IPS-15b (cell line): ENCODE results near the gene FOXL3.

Experiments
- H3K27me3 ChIP-seq: one replicate; pipeline ENCODE4 v1.6.1; 2013; ENCODE audit warnings: low read length; ENCODE audit not compliant: control insufficient read depth, insufficient read depth
- H3K36me3 ChIP-seq: one replicate; pipeline ENCODE4 v1.6.1; 2013; ENCODE audit warnings: low read length; ENCODE audit not compliant: control insufficient read depth, insufficient read depth
- H3K4me1 ChIP-seq: one replicate; pipeline ENCODE4 v1.6.1; 2013; ENCODE audit warnings: mild to moderate bottlenecking, low read length; ENCODE audit not compliant: control insufficient read depth, insufficient read depth
- H3K4me3 ChIP-seq: one replicate; pipeline ENCODE4 v1.5.1; 2013; ENCODE audit warnings: low read depth, low read length
- H3K9ac ChIP-seq: one replicate; pipeline ENCODE4 v1.6.1; 2013; ENCODE audit warnings: low read depth, mild to moderate bottlenecking, low read length
- H3K9me3 ChIP-seq: one replicate; pipeline ENCODE4 v1.6.1; 2013; ENCODE audit warnings: mild to moderate bottlenecking, low read length; ENCODE audit not compliant: control insufficient read depth, insufficient read depth

Gene FOXL3

DNA sequence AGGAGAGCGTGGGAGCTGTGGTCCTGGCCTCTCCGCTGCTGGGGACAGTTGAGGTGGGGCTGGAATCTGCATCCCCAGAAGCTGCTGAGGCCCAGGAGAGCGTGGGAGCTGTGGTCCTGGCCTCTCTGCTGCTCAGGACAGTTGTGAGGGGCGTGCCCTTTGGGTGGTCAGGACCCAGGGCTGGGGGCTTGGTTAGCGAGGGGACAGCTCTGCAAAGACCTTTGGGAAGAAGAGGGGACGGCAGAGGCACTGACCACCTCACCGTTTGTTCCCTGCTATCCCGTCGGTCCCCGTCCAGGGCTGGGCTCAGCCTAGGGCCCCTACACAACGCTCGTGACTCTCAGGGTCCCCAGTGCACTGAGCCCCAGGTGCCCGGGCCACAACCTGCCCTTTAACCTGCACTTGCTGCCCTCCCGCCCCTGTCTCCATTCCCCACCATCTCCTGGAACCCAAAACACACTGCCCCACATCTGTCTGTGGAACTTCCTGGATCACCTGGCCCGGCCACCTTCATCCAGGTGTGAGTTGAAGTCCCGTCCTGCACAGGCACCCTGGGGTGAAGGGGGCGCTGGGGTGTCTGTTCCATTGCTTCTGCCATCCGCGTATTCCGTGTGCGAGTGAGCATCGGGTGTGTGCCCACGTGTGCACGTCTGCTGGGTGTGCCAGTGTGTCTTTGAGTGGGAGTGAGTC is 14.1 kb downstream of the FOXL3 start:
- Histone ChIP-seq H3K36me3 (no peaks in the 10 kb centered on the region), H3K27me3 (no peaks in the 10 kb centered on the region), H3K4me1 (no peaks in the 10 kb centered on the region), H3K9ac (no peak overlapping the region), H3K4me3 (no peak overlapping the region), H3K9me3 (peaks cover 4% of the 10 kb centered on the region)

DNA sequence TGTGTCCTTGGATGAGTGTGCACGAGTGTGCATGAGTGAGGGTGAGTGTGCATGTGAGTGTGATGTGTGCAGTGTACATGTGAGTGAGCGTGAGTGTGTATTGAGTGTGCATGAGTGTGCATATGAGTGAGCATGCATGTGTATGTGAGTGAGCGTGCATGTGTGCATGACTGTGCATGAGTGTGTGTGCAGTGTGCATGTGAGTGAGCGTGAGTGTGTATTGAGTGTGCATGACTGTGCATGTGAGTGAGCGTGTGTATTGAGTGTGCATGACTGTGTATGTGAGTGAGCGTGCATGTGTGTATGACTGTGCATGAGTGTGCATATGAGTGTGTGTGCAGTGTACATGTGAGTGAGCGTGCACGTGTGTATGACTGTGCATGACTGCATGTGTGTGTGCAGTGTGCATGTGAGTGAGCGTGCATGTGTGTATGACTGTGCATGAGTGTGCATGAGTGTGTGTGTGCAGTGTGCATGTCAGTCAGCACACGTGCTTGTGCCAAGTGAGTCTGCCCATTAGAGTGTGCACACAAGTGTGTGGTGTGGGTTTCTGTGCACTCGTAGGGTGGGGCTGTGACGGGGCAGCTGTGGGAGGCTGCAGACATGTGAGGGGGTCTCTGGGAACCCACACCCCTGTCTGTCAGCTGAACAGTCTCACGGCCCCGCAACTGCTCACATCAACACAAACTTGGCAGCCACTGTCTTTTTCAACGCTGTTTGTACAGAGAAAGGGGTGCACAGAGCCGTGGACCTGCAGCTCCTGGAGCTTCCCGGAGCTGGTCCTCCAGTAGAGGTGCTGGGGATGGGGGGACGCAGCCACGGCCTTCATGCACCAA is 14.8 kb downstream of the FOXL3 start:
- Histone ChIP-seq H3K36me3 (no peaks in the 10 kb centered on the region), H3K27me3 (no peaks in the 10 kb centered on the region), H3K9ac (no peak overlapping the region), H3K9me3 (peaks cover 4% of the 10 kb centered on the region), H3K4me3 (no peak overlapping the region), H3K4me1 (no peaks in the 10 kb centered on the region)

DNA sequence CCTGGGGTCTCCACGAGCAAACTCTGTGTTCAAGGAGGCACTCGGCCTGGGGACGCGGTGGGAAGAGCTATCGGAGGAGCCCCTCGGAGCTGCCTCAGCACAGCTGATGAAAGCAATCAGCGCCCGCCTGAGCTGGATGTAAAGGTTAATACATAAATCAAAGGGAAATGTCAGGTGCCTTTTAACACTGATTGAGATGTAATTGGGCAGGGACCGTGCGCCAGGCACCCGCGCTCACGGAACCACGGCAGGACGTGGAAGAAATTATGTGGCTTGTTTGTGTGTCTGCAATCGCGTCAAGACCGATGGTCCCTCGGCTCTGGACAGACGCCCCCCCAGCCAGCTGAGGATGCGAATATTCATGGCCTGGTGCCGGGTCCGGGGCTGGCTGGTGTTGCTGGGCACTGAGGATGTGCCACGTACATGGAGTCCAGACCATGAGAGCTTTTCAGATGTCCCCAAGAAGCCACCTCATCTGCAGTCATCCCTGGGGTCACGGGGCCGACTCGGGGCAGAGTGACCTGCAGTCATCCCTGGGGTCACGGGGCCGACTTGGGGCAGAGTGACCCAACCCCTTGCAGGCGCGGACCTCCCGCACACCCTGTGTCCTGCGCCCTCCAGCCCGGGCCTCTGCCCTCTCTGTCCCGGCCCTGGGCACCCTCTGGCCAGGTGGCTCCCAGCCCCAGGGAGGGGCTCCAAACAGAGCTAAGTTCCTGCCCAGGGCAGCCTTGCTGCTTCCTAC is 15.6 kb downstream of the FOXL3 start:
- Histone ChIP-seq H3K27me3 (no peaks in the 10 kb centered on the region), H3K4me3 (no peak overlapping the region), H3K36me3 (no peaks in the 10 kb centered on the region), H3K4me1 (no peaks in the 10 kb centered on the region), H3K9ac (no peak overlapping the region), H3K9me3 (peaks cover 4% of the 10 kb centered on the region)

DNA sequence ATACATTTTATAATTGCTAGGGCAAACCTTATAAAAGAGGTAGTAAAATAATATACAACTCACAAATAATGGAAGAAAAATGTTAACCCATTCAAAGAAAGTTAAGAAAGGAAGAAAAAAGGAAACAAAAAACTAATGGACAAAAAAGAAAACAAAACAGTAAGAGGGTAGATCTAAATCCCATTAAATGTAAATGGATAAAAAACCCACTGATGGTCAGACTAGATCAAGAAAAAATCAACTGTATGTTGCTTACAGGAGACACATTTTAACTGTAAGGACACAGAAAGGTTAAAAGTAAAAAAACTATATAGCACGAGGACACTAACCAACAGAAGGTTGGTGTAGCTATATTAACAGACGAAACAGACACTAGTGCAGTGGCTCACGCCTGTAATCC is 18.0 kb downstream of the FOXL3 start:
- Histone ChIP-seq H3K36me3 (no peaks in the 10 kb centered on the region), H3K9me3 (peaks cover 4% of the 10 kb centered on the region), H3K4me1 (no peaks in the 10 kb centered on the region), H3K27me3 (no peaks in the 10 kb centered on the region), H3K9ac (no peak overlapping the region), H3K4me3 (no peak overlapping the region)

DNA sequence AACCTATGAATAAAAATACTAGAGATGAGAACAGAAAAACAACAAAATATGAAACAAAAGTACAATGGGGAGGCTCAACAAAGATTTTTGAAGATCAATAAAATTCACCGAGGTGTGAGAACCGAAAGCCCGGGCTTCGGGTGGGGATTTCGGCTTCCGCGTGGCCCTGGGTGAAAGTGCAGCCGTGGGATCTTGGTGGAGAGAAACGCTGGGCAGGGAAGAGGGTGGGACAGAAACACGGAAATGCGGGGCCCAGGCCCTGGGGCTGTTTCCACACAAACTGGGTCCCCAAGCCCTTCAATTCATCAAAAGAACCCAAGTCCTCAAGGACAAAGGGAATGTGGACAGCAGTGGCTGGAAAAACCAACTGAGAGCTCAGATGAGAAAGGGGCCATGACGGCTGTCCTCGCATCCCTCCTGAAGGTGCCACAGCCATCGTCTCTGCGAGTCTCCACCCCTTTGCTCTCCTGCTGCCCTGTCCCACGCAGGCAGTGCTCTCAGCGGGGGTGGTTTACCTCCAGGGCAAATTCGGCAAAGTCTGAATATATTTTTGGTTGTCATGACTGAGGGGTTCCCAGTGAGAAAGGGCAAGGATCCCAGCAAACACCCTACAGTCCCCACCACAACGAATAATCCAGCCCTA is 19.7 kb downstream of the FOXL3 start:
- no peaks in the 10 kb centered on the region for H3K4me1 ChIP-seq
- no peak overlapping the region for H3K9ac ChIP-seq
- no peaks in the 10 kb centered on the region for H3K27me3 ChIP-seq
- no peak overlapping the region for H3K4me3 ChIP-seq
- no peaks in the 10 kb centered on the region for H3K36me3 ChIP-seq
- H3K9me3 ChIP-seq: peaks cover under 1% of the 10 kb centered on the region

DNA sequence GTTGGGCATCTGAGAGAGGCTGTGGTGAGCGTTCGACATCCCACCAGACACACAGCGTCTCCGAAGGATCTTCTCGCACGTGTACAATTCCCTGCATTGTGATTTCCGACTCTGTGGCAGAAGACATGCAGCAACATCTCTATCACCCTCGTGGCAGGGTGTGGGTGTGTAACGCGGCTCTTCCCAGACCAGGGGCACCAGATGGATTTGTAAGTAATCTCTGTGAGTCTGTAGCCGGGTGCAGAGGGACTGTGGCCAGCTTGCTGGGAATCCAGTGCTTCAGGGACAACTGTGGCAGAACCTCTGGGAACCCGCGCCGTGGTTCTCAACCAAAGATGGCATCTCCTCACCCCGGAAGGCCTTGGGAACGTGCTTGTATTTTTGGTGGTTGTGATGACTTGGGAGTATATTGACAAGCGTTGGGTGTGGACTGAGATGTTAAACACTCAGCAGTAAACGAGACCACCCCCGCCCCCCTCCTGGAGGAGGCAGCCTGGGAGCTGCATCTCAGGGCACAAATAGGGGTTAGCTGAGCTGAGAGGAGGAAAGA is 21.2 kb downstream of the FOXL3 start:
- no peak overlapping the region for H3K9ac ChIP-seq
- no peaks in the 10 kb centered on the region for H3K4me1 ChIP-seq
- no peaks in the 10 kb centered on the region for H3K27me3 ChIP-seq
- H3K4me3 ChIP-seq: no peak overlapping the region
- no peaks in the 10 kb centered on the region for H3K36me3 ChIP-seq
- H3K9me3 ChIP-seq: no peaks in the 10 kb centered on the region

DNA sequence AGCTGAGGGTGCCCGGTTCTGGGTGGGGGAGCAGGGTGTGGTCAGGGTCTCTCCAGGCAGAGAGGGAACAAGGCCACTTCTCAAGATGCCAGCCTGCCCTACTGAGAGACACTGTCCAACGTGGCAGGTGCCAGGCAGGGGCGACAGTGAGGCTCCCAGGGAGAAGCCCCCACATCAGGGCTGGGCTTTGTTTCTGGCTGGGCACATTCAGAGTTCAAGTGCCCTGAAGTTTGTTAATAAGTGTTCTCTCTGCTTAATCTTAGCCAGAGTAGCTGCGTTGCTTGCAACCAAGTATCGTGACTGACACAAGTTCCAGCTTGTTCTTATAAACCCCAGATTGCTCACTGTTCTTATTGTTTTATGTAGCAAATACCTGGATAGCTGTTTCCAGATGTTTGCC is 21.8 kb downstream of the FOXL3 start:
- Histone ChIP-seq H3K27me3 (no peaks in the 10 kb centered on the region), H3K9me3 (no peaks in the 10 kb centered on the region), H3K36me3 (no peaks in the 10 kb centered on the region), H3K9ac (no peak overlapping the region), H3K4me1 (no peaks in the 10 kb centered on the region), H3K4me3 (no peak overlapping the region)

GRCh38 chr7:312424-312823 is 22.5 kb downstream of the FOXL3 start:
- Histone ChIP-seq H3K9ac (no peak overlapping the region), H3K27me3 (no peaks in the 10 kb centered on the region), H3K4me1 (no peaks in the 10 kb centered on the region), H3K9me3 (no peaks in the 10 kb centered on the region), H3K4me3 (no peak overlapping the region), H3K36me3 (no peaks in the 10 kb centered on the region)

DNA sequence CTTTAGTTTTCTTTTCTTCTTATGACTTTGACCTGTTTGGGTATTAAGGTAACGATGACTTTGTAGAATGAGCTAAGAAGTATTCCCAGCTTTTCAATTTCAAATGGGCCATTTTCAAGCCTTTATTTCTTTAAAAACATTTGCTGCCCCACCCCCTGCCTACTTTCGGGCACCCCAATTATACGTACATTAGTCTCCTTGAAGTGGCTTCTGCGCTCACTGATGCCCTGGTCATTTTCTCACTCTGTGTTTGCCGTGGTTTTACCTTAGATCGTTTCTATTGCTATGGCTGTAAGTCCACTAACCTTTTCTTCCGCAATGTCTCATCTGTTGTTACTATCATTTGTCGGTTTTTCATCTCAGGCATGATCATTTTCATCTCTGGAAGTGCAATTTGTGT is 24.9 kb downstream of the FOXL3 start:
- Histone ChIP-seq H3K36me3 (no peaks in the 10 kb centered on the region), H3K4me3 (no peak overlapping the region), H3K27me3 (no peaks in the 10 kb centered on the region), H3K9ac (no peak overlapping the region), H3K4me1 (no peaks in the 10 kb centered on the region), H3K9me3 (no peaks in the 10 kb centered on the region)

- Histone ChIP-seq H3K9me3 (no peaks in the 10 kb centered on the region), H3K4me3 (no peak overlapping the region), H3K9ac (no peak overlapping the region), H3K36me3 (no peaks in the 10 kb centered on the region), H3K4me1 (no peaks in the 10 kb centered on the region), H3K27me3 (no peaks in the 10 kb centered on the region)
Observed at GRCh38 chr7:315516-316265, 25.7 kb downstream of the FOXL3 start.
